Measurements from ENCODE around the gene TRAF3IP1. TPM values are rescaled to one million over a fixed set of nuclear protein-coding genes. Genes with fewer than 3 reads are reported as not detected.
A peak's percentile ranks its signal among the peaks of the same experiment; 100 is the strongest.

TRAF3IP1 gene
- total and polyA plus RNA-seq, 2 of the 13 experiments (the other 11 are each of a cell fraction or from before 2014, with no cell fraction given) = 4.1 to 12.9 TPM

- no peak for FAIRE-seq
- H3K36me3 ChIP-seq (replicated peaks in 1 of 2; ENCODE audit: control insufficient read depth in 1 of 2, insufficient read depth in 2 of 2, low read length in 2 of 2) = no peaks in the 10 kb centered on the region
These were observed 23.5 kb upstream of the TRAF3IP1 start for GRCh38 chr2:238296638-238297457.

GRCh38 chr2:238299803-238300202, 20.5 kb upstream of the TRAF3IP1 start:
- DNase-seq (ENCODE audit: low spot score) (no peak), FAIRE-seq (peak; percentile 84), ATAC-seq (peak; percentile 38)
- Histone ChIP-seq H3K27me3 (ENCODE audit: control insufficient read depth in 1 of 2, insufficient read depth in 2 of 2, low read length in 2 of 2) (peaks cover 1 to 8% of the 10 kb centered on the region in 2 experiments; a peak in 2 of 5 replicates), H3K4me3 (replicated peaks in 1 of 3; ENCODE audit: insufficient read depth in 1 of 3, low read depth in 2 of 3, low read length in 3 of 3) (peak overlapping the region; percentile 18 to 52 (median 36); a peak in 4 of 6 replicates), H2AFZ (ENCODE audit: low read length) (peak overlapping the region; percentile 15), H3K9me3 (ENCODE audit: low read length) (no peaks in the 10 kb centered on the region), H3K27ac (ENCODE audit: extremely low read length, insufficient read depth, low read length) (no peak overlapping the region), H4K20me1 (ENCODE audit: insufficient read depth, low read length) (no peaks in the 10 kb centered on the region), H3K4me2 (ENCODE audit: low read depth, low read length) (peak overlapping the region; percentile 70), H3K9ac (ENCODE audit: insufficient read depth, low read depth, low read length) (peak overlapping the region; percentile 14), H3K79me2 (ENCODE audit: insufficient read depth, low read length) (no peaks in the 10 kb centered on the region), H3K4me1 (ENCODE audit: insufficient read depth, low read length) (peaks cover 54% of the 10 kb centered on the region), H3K36me3 (replicated peaks in 1 of 2; ENCODE audit: control insufficient read depth in 1 of 2, insufficient read depth in 2 of 2, low read length in 2 of 2) (no peaks in the 10 kb centered on the region)
- ChIA-PET POLR2A (interaction anchor here (0.6 to 1.7 kb wide), 2 partner anchors 11 to 13 kb away, joined by 3 to 13 read pairs; partner anchors contain the start of gene PER2), CTCF (ENCODE audit: low intra/inter-chr PET ratio, low total read pairs) (no interaction called here)
- in situ Hi-C loops (cut with HindIII; ENCODE audit: extremely low pct_ligation_motif_present, low pct_unique_long_range_greater_than_20kb) (no loop called here), intact Hi-C loops (cut with micrococcal nuclease; ENCODE audit: unreplicated experiment) (no loop called here)
- no TSS peak for BruUV-seq (replicated peaks)
- 31% methylated on average over 7 of the region's 7 CpGs for WGBS (ENCODE audit: low lambda C conversion rate)
- TF ChIP-seq HIC2 (CRISPR knock-in tag; IDR thresholded peaks at IDR 0.05; ENCODE audit: low read depth) (0 out of 2 replicates have a peak, but pooled peaks have one; percentile 35), ZBTB44 (CRISPR knock-in tag; IDR thresholded peaks at IDR 0.05) (no peak), ETV6 (CRISPR knock-in tag; conservative IDR thresholded peaks at IDR 0.05) (no peak), GMEB1 (CRISPR knock-in tag; IDR thresholded peaks at IDR 0.05; ENCODE audit: borderline replicate concordance) (no peak), ZNF44 (CRISPR knock-in tag; IDR thresholded peaks at IDR 0.05) (no peak), NFYC (CRISPR knock-in tag; IDR thresholded peaks at IDR 0.05) (no peak), ARNTL (CRISPR knock-in tag; IDR thresholded peaks at IDR 0.05) (0 out of 2 replicates have a peak, but pooled peaks have one; percentile 6)

More at GRCh38 chr2:238296638-238297457, 23.5 kb upstream of the TRAF3IP1 start:
- ATAC-seq (peak; percentile 10), DNase-seq (ENCODE audit: low spot score) (no peak)
- Histone ChIP-seq H3K9ac (ENCODE audit: insufficient read depth, low read depth, low read length) (no peak overlapping the region), H3K4me1 (ENCODE audit: insufficient read depth, low read length) (peaks cover 66% of the 10 kb centered on the region), H3K79me2 (ENCODE audit: insufficient read depth, low read length) (no peaks in the 10 kb centered on the region), H3K4me2 (ENCODE audit: low read depth, low read length) (peak overlapping the region; percentile 44), H3K27me3 (ENCODE audit: control insufficient read depth in 1 of 2, insufficient read depth in 2 of 2, low read length in 2 of 2) (no peaks in the 10 kb centered on the region), H4K20me1 (ENCODE audit: insufficient read depth, low read length) (no peaks in the 10 kb centered on the region), H2AFZ (ENCODE audit: low read length) (peak overlapping the region; percentile 25), H3K9me3 (ENCODE audit: low read length) (no peaks in the 10 kb centered on the region), H3K27ac (ENCODE audit: extremely low read length, insufficient read depth, low read length) (no peak overlapping the region), H3K4me3 (replicated peaks in 1 of 3; ENCODE audit: insufficient read depth in 1 of 3, low read depth in 2 of 3, low read length in 3 of 3) (peak overlapping the region in 1 of 3 experiments; percentile 17; a peak in 1 of 6 replicates)
- no TSS peak for BruUV-seq (replicated peaks)
- no peak for TF ChIP-seq ZNF225 (CRISPR knock-in tag; IDR thresholded peaks at IDR 0.05)
- TF ChIP-seq HNRNPL (IDR thresholded peaks at IDR 0.05; ENCODE audit: low read depth, low read length) = 0 out of 2 replicates have a peak, but pooled peaks have one; percentile 48
- intact Hi-C loops (cut with micrococcal nuclease; ENCODE audit: unreplicated experiment) (no loop called here), in situ Hi-C loops (cut with HindIII; ENCODE audit: extremely low pct_ligation_motif_present, low pct_unique_long_range_greater_than_20kb) (no loop called here)
- ChIA-PET POLR2A (interaction anchor here (1.1 to 1.5 kb wide), 2 partner anchors 8 to 9 kb away, joined by 3 to 7 read pairs; partner anchors contain the start of gene PER2), CTCF (ENCODE audit: low intra/inter-chr PET ratio, low total read pairs) (no interaction called here)
- 66% methylated on average over 19 of the region's 24 CpGs for WGBS (ENCODE audit: low lambda C conversion rate)
